A549 (cell line): ENCODE data around the gene FBLN5.

Source experiments
- CTCF ChIP-seq: fragments of >200 bp; sonication (Bioruptor Twin); formaldehyde crosslinking; IDR thresholded peaks from 3 replicates; pipeline ENCODE4 v1.5.1; 2016
- ELK1 ChIP-seq: fragments of 150-350 bp; IDR thresholded peaks from 2 replicates; pipeline ENCODE4 v1.6.1; 2014; ENCODE audit warnings: low read depth, mild to moderate bottlenecking, low read length
- ESRRA ChIP-seq: fragments of 150-350 bp; IDR thresholded peaks from 2 replicates; pipeline ENCODE4 v1.6.1; 2014; ENCODE audit warnings: mild to moderate bottlenecking, low read length, borderline replicate concordance
- JUNB ChIP-seq: fragments of >200 bp; sonication (Bioruptor Twin); formaldehyde crosslinking; IDR thresholded peaks from 2 replicates; pipeline ENCODE4 v1.6.1; 2016
- KDM5A ChIP-seq: fragments of 200-600 bp; sonication (generic); IDR thresholded peaks from 2 replicates; pipeline ENCODE4 v1.6.1; 2016; ENCODE audit warnings: antibody characterized with exemption, mild to moderate bottlenecking
- MAZ ChIP-seq: fragments of 150-350 bp; IDR thresholded peaks from 2 replicates; pipeline ENCODE4 v1.6.1; 2014; ENCODE audit warnings: antibody characterized with exemption, low read depth, low read length, borderline replicate concordance
- POLR2A ChIP-seq: IDR thresholded peaks from 2 replicates; pipeline ENCODE4 v1.6.1; 2012; ENCODE audit warnings: mild to moderate bottlenecking, low read length
- POLR2AphosphoS2 ChIP-seq: conservative IDR thresholded peaks from 2 replicates; pipeline ENCODE4 v1.6.1; 2012; ENCODE audit warnings: low read length, improper control_type of control experiment, inconsistent platforms
- REST ChIP-seq: fragments of 200-600 bp; sonication (generic); IDR thresholded peaks from 2 replicates; pipeline ENCODE4 v1.6.1; 2016; ENCODE audit warnings: antibody characterized with exemption, mild to moderate bottlenecking, moderate library complexity
- SMC3 ChIP-seq: fragments of >200 bp; sonication (Bioruptor Twin); formaldehyde crosslinking; IDR thresholded peaks from 3 replicates; pipeline ENCODE4 v1.6.1; 2018; ENCODE audit warnings: inconsistent platforms
- ZFP36 ChIP-seq: fragments of 450-650 bp; IDR thresholded peaks from 2 replicates; pipeline ENCODE4 v1.6.1; 2014; ENCODE audit warnings: borderline replicate concordance; ENCODE audit not compliant: partially characterized antibody

- no peak for TF ChIP-seq ELK1
- no peak for TF ChIP-seq CTCF
- no peak for TF ChIP-seq POLR2A
- TF ChIP-seq ZFP36 = no peak
- TF ChIP-seq KDM5A = no peak
- no peak for TF ChIP-seq SMC3
- no peak for TF ChIP-seq ESRRA
- TF ChIP-seq REST = no peak
- TF ChIP-seq JUNB = no peak
- TF ChIP-seq MAZ = no peak
- TF ChIP-seq POLR2AphosphoS2 = no peak
Measured at GRCh38 chr14:91845652-91846051, 101.8 kb downstream of the FBLN5 start.
